ENCODE data around the gene GLIS2. TPM values are rescaled to one million over a fixed set of nuclear protein-coding genes. Genes with fewer than 3 reads are reported as not detected.

GLIS2 gene
- total and polyA plus RNA-seq, 2 of the 4 experiments (the other 2 are of a cell fraction) = 0.36 to 8.4 TPM

DNA sequence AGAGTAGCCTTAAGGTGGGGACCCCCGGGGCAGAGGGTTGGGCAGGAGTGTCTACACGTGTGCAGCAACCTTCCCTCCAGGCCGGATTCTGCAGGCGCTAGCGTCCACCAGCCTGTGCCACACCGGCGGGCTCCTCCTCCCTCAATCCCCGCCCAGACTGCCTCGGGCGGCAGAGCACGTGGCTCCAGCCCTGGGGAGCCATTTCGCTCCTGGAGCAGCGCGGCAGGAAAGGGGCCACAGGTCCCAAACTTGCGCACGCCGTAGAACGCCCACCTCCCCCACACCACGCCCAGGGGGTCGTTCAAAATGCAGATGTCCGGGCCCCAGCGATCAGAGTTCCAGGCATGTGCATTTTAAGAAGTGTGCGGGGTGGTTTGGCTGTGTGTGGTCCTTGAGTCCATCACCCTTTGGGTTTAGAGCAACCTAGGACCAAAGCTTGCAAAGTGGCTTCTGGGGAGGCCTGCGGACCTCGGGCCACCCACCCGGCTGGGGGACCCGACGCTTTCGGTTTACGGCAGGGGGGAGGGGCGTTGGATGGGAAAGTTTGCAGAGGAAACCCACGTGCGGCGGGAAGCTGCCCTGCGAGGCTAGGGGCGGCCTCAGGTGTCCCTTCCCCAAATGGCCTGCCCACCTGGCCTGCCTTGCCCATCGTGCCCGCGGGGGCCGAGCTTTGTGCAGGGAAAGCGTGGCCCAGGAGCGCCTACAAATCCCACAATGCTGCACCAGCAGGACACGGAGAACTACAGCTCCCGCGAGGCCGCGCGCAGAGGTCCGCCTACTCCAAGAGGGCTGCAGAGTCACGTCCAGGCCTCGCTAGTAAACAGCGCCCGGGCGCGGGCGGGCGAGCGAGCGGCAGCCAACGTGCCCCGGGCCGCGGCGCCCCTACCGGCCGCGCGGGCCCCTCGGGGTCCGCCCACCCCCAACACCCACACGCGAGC is 44.4 kb upstream of the GLIS2 start (continued):
- TF ChIP-seq, protein P1, sequence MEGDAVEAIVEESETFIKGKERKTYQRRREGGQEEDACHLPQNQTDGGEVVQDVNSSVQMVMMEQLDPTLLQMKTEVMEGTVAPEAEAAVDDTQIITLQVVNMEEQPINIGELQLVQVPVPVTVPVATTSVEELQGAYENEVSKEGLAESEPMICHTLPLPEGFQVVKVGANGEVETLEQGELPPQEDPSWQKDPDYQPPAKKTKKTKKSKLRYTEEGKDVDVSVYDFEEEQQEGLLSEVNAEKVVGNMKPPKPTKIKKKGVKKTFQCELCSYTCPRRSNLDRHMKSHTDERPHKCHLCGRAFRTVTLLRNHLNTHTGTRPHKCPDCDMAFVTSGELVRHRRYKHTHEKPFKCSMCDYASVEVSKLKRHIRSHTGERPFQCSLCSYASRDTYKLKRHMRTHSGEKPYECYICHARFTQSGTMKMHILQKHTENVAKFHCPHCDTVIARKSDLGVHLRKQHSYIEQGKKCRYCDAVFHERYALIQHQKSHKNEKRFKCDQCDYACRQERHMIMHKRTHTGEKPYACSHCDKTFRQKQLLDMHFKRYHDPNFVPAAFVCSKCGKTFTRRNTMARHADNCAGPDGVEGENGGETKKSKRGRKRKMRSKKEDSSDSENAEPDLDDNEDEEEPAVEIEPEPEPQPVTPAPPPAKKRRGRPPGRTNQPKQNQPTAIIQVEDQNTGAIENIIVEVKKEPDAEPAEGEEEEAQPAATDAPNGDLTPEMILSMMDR (conservative IDR thresholded peaks at IDR 0.05; ENCODE audit: low read depth, low read length) = peak; percentile 28; the same call in 1 of the 2 replicates
- no peak for TF ChIP-seq POLR2A (IDR thresholded peaks at IDR 0.05; ENCODE audit: low read depth, low read length)
- TF ChIP-seq RCOR1 (IDR thresholded peaks at IDR 0.05; ENCODE audit: insufficient replicate concordance, low read length) = no peak
- no peak for TF ChIP-seq CEBPB (IDR thresholded peaks at IDR 0.05; ENCODE audit: low read depth, low read length)

Data from IMR-90 (cell line).